HEK293 (cell line): ENCODE measurements around the gene TSPAN1.

ENCODE experiments used
- CTCF ChIA-PET: fragments of 350-600 bp; formaldehyde crosslinking; extraction: SDS; loops from one replicate; lab custom pipeline; 2021; ENCODE audit warnings: antibody characterized with exemption; lab: Yijun Ruan, JAX
- POLR2A ChIA-PET: fragments of 300-600 bp; formaldehyde crosslinking; extraction: SDS; loops from one replicate; lab custom pipeline; 2020; ENCODE audit warnings: antibody characterized with exemption, inconsistent platforms; lab: Yijun Ruan, JAX
- H3K27ac ChIP-seq: fragments of 200-500 bp; sonication (Bioruptor generic); 2 replicates; pipeline ENCODE4 v1.5.1; 2014; ENCODE audit warnings: low read depth, low read length, control low read depth, inconsistent platforms; ENCODE audit errors: extremely low read depth
- H3K36me3 ChIP-seq, 2 experiments: fragments of 200-500 bp in 1 of 2; sonication (Bioruptor generic) in 1 of 2; 1 replicate in 1 of 2; 2 replicates in 1 of 2; pipeline ENCODE4 v1.5.1; 2014 to 2017; ENCODE audit warnings: inconsistent platforms in 2 of 2, low read length in 2 of 2; ENCODE audit not compliant: control insufficient read depth in 2 of 2, insufficient read depth in 1 of 2
- H3K4me1 ChIP-seq: fragments of 200-500 bp; sonication (Bioruptor generic); 2 replicates; pipeline ENCODE4 v1.5.1; 2014; ENCODE audit warnings: mild to moderate bottlenecking, low read length, inconsistent platforms; ENCODE audit not compliant: control insufficient read depth, insufficient read depth
- H3K4me3 ChIP-seq: 2 replicates; pipeline ENCODE4 v1.5.1; 2011; ENCODE audit warnings: low read depth, mild to moderate bottlenecking, control low read depth, low read length, moderate library complexity
- H3K9me3 ChIP-seq: fragments of 200-500 bp; sonication (Bioruptor generic); 2 replicates; pipeline ENCODE4 v1.5.1; 2014; ENCODE audit warnings: low read depth, low read length, inconsistent platforms; ENCODE audit not compliant: control insufficient read depth, insufficient read depth
- GLIS1 ChIP-seq: fragments of 450-650 bp; formaldehyde crosslinking; IDR thresholded peaks from 2 replicates; pipeline ENCODE4 v1.5.1; 2016; ENCODE audit warnings: missing biosample characterization, missing genetic modification characterization
- IKZF3 ChIP-seq: fragments of 450-650 bp; IDR thresholded peaks from 2 replicates; pipeline ENCODE4 v1.5.0; 2018; ENCODE audit warnings: missing biosample characterization, mild to moderate bottlenecking, missing genetic modification characterization, moderate library complexity
- PRDM1 ChIP-seq: fragments of 450-650 bp; formaldehyde crosslinking; IDR thresholded peaks from 2 replicates; pipeline ENCODE4; 2016; ENCODE audit warnings: missing biosample characterization, missing genetic modification characterization
- SP3 ChIP-seq: fragments of 450-650 bp; formaldehyde crosslinking; IDR thresholded peaks from 2 replicates; pipeline ENCODE4 v1.5.1; 2016; ENCODE audit warnings: missing biosample characterization, missing genetic modification characterization
- TRIM28 ChIP-seq: IDR thresholded peaks from 2 replicates; pipeline ENCODE4 v1.6.1; 2011; ENCODE audit warnings: low read length, control low read depth, borderline replicate concordance
- YY2 ChIP-seq: fragments of 450-650 bp; formaldehyde crosslinking; IDR thresholded peaks from 2 replicates; pipeline ENCODE4 v1.5.1; 2016; ENCODE audit warnings: missing biosample characterization, missing genetic modification characterization
- ZBTB10 ChIP-seq: fragments of 450-650 bp; formaldehyde crosslinking; IDR thresholded peaks from 2 replicates; pipeline ENCODE4 v1.5.1; 2016; ENCODE audit warnings: missing biosample characterization, missing genetic modification characterization
- ZBTB11 ChIP-seq: fragments of 450-650 bp; formaldehyde crosslinking; conservative IDR thresholded peaks from 2 replicates; pipeline ENCODE4 v1.5.1; 2016; ENCODE audit warnings: low read depth, missing biosample characterization, missing genetic modification characterization
- ZBTB17 ChIP-seq: fragments of 450-650 bp; formaldehyde crosslinking; IDR thresholded peaks from 2 replicates; pipeline ENCODE4 v1.5.1; 2016; ENCODE audit warnings: missing biosample characterization, missing genetic modification characterization
- ZFP37 ChIP-seq: fragments of 450-650 bp; formaldehyde crosslinking; IDR thresholded peaks from 2 replicates; pipeline ENCODE4 v1.5.1; 2016; ENCODE audit warnings: missing biosample characterization, missing genetic modification characterization
- ZNF169 ChIP-seq: fragments of 450-650 bp; formaldehyde crosslinking; IDR thresholded peaks from 2 replicates; pipeline ENCODE4 v1.5.1; 2016; ENCODE audit warnings: missing biosample characterization, missing genetic modification characterization
- ZNF248 ChIP-seq: fragments of 450-650 bp; formaldehyde crosslinking; IDR thresholded peaks from 2 replicates; pipeline ENCODE4 v1.5.1; 2017; ENCODE audit warnings: missing biosample characterization, missing genetic modification characterization
- ZNF398 ChIP-seq: fragments of 450-650 bp; formaldehyde crosslinking; IDR thresholded peaks from 2 replicates; pipeline ENCODE4 v1.5.1; 2017; ENCODE audit warnings: missing biosample characterization, missing genetic modification characterization
- ZNF426 ChIP-seq: fragments of 450-650 bp; formaldehyde crosslinking; IDR thresholded peaks from 2 replicates; pipeline ENCODE4 v1.5.1; 2017; ENCODE audit warnings: missing biosample characterization, missing genetic modification characterization, mild to moderate bottlenecking, inconsistent platforms, moderate library complexity
- ZNF449 ChIP-seq: fragments of 450-650 bp; formaldehyde crosslinking; IDR thresholded peaks from 2 replicates; pipeline ENCODE4 v1.5.1; 2017; ENCODE audit warnings: missing biosample characterization, mild to moderate bottlenecking, missing genetic modification characterization, moderate library complexity
- ZNF514 ChIP-seq: fragments of 450-650 bp; formaldehyde crosslinking; IDR thresholded peaks from 2 replicates; pipeline ENCODE4 v1.5.1; 2016; ENCODE audit warnings: missing biosample characterization, missing genetic modification characterization
- ZNF521 ChIP-seq: fragments of 450-650 bp; formaldehyde crosslinking; IDR thresholded peaks from 2 replicates; pipeline ENCODE4 v1.5.1; 2017; ENCODE audit warnings: missing biosample characterization, mild to moderate bottlenecking, missing genetic modification characterization
- ZNF654 ChIP-seq: fragments of 450-650 bp; formaldehyde crosslinking; IDR thresholded peaks from 2 replicates; pipeline ENCODE4 v1.5.1; 2016; ENCODE audit warnings: low read depth, missing biosample characterization, missing genetic modification characterization

The TSPAN1 gene

GRCh38 chr1:46193285-46193684 is 18.4 kb downstream of the TSPAN1 start:
- Histone ChIP-seq H3K36me3 (peaks cover 0 to 87% of the 10 kb centered on the region in 2 experiments; a peak in 1 of 3 replicates), H3K9me3 (no peaks in the 10 kb centered on the region), H3K4me3 (no peak overlapping the region), H3K4me1 (no peaks in the 10 kb centered on the region), H3K27ac (no peak overlapping the region)
- CTCF ChIA-PET, result no interaction called here
- TF ChIP-seq ZNF169, result no peak
- TF ChIP-seq GLIS1, result no peak
- TF ChIP-seq ZBTB17 (tag by site-specific recombination), result no peak
- POLR2A ChIA-PET, result interaction anchor here (0.8 kb wide), 2 partner anchors 10 to 54 kb away, joined by 3 to 4 read pairs; no protein-coding TSS in a partner anchor

- H3K4me3 ChIP-seq, result no peak overlapping the region
- peak; percentile 65; the same call in 1 of the 2 replicates for TF ChIP-seq GLIS1
- no peak for TF ChIP-seq ZNF654 (tag by site-specific recombination)
- no peak for TF ChIP-seq ZNF514
- peak; percentile 98 for TF ChIP-seq ZNF449 (tag by site-specific recombination)
- TF ChIP-seq IKZF3, result no peak
- no peak for TF ChIP-seq ZBTB10 (tag by site-specific recombination)
- TF ChIP-seq ZNF426 (tag by site-specific recombination), result no peak
- H3K27ac ChIP-seq, result no peak overlapping the region
- peaks cover 0 to 79% of the 10 kb centered on the region in 2 experiments; a peak in 1 of 3 replicates for H3K36me3 ChIP-seq
- H3K4me1 ChIP-seq, result no peaks in the 10 kb centered on the region
- H3K9me3 ChIP-seq, result no peaks in the 10 kb centered on the region
- ChIA-PET CTCF (interaction anchor here (2.0 to 3.6 kb wide), 2 partner anchors 13 to 29 kb away, joined by 8 to 11 read pairs; no protein-coding TSS in a partner anchor), POLR2A (interaction anchor here (0.8 to 0.9 kb wide), 3 partner anchors 10 to 53 kb away, joined by 3 to 4 read pairs (median 3); no protein-coding TSS in a partner anchor)
Measured at GRCh38 chr1:46193984-46194570, 19.2 kb downstream of the TSPAN1 start.

- peaks cover 0 to 73% of the 10 kb centered on the region in 2 experiments; a peak in 1 of 3 replicates for H3K36me3 ChIP-seq
- ChIA-PET POLR2A (interaction anchor here (0.9 kb wide), 1 partner anchor 11 kb away, joined by 3 read pairs; no protein-coding TSS in a partner anchor), CTCF (interaction anchor here (2.0 to 3.6 kb wide), 2 partner anchors 14 to 29 kb away, joined by 8 to 11 read pairs; no protein-coding TSS in a partner anchor)
- no peaks in the 10 kb centered on the region for H3K4me1 ChIP-seq
- no peak overlapping the region for H3K4me3 ChIP-seq
- H3K9me3 ChIP-seq, result no peaks in the 10 kb centered on the region
- H3K27ac ChIP-seq, result no peak overlapping the region
- TF ChIP-seq ZBTB11 (tag by site-specific recombination) (no peak), ZFP37 (tag by site-specific recombination) (no peak), YY2 (tag by site-specific recombination) (no peak), ZNF248 (tag by site-specific recombination) (no peak), PRDM1 (tag by site-specific recombination) (no peak), ZNF521 (tag by site-specific recombination) (no peak), ZNF398 (tag by site-specific recombination) (no peak), SP3 (no peak), TRIM28 (no peak)
Measured at GRCh38 chr1:46194641-46195193, 19.8 kb downstream of the TSPAN1 start.
